NCI-H524 treated with DMSO at 0.1 percent for 48 hours (cell line): Measurements from ENCODE around the gene FXN.
"Not testable (repeated sequence)": the region's sequence is repeated elsewhere in the genome, so short reads cannot be mapped to it uniquely, and the experiment has no call there.

Experiments
- DNase-seq: peaks from one replicate; lab custom pipeline; 2025; lab: John Stamatoyannopoulos, UW

Gene FXN

DNA sequence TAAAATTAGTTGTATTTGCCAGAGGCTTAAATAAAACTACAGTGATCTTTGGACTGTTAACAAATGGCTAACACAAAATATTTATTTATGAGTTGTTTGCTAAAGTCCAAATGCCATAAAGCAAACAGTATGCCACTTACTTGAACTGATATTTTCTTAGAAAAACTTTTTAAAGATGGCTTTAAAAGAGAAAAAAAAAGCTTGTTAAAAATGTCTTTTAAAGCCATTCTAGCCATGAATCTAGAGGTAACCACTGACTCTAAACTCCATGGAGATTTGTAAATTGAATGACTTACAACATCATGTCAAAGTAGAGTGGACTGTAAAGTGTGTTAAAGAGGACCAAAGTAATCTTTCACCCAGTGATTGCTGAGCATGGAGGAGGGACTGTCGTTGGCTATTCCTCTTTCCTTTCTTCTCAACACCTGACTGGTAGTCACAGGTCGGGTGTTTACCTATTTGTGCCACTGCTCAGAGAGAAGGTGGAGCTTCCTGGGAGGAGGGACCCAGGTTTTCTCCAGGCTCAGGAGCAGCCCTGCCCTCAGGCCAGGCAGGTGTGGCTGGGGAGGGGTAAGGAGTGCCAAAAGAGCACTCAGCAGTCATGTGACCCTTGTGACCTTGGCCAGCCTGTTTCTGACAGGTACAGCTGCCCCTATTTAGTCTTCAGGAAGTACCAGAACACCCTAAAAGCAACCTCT lies 69.4 kb downstream of the FXN start:
- no peak for DNase-seq

DNA sequence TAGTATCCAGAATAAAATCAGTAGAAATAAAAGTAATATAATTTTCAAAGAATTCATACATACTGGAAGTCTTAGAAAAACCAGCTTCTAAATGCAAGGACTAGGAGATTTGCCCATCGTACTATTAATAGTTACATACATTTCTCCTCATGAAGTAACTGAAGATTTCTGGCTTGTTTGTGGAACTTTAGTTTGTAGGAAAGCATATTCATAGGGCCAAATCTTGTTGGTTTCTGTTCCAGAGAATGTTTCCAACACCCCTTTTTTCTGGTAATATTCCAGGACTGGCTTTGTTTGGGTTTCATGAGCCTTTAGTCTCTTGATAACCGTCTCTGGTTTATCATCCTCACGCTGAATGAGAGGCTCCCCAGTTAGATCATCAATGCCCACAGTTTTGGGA lies 72.2 kb downstream of the FXN start:
- no peak for DNase-seq

DNA sequence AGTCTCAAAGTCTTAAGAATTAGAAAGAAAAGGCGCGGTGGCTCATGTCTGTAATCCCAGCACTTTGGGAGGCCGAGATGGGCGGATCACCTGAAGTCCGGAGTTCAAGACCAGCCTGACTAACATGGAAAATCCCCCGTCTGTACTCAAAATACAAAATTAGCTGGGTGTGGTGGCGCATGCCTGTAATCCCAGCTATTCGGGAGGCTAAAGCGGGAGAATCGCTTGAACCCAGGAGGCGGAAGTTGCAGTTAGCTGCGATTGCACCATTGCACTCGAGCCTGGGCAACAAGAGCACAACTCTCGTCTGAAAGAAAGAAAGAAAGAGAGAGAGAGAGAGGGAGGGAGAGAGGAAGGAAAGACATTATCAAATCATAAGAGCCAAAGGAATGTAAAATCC lies 73.2 kb downstream of the FXN start:
- DNase-seq: not testable (repeated sequence)

DNA sequence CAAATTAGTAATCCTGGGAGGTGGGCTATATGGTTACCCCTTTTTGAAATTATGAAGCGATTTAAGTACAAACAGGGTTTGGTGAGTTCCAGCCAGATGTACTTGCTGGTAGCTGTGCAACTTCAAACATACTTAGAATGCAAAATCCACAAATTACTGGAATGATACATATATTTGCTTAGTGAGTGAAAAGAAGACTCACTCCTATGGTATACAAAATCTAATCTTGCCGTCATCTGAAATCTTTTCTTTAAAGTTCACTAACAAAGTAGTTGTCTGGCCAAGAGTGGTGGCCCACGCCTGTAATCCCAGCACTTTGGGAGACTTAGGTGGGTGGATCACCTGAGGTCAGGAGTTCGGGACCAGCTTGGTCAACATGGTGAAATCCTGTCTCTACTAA lies 73.6 kb downstream of the FXN start:
- no peak for DNase-seq

DNA sequence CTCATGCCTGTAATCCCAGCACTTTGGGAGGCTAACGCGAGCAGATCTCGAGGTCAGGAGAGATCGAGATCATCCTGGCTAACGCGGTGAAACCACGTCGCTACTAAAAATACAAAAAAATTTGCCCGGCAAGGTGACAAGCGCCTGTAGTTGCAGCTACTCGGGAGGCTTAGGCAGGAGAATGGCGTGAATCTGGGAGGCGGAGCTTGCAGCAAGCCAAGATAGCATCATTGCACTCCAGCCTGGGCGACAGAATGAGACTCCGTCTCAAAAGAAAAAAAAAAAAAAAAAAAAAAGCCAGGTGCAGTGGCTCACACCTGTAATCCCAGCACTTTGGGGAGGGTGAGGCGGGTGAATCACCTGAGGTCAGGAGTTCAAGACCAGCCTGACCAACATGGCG lies 77.1 kb downstream of the FXN start:
- DNase-seq: not testable (repeated sequence)

DNA sequence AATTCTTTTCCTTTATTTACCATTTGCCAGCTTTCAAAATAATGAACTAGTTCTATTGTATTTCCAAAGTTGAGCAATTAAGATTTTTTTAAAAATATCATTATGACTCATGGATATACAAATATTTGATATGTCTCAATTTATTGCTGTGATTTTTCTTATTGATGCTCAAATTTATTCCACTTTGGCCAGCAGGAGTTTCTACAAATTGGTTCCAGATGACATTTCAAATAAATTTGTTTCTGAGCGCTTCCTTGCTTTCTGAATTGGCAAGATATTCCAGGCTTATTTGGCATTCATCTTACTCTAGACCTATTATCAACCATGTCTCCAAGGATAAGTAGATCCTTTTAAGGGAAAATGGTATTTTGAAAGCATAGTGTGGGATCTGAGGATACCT lies 80.1 kb downstream of the FXN start:
- no peak for DNase-seq

DNA sequence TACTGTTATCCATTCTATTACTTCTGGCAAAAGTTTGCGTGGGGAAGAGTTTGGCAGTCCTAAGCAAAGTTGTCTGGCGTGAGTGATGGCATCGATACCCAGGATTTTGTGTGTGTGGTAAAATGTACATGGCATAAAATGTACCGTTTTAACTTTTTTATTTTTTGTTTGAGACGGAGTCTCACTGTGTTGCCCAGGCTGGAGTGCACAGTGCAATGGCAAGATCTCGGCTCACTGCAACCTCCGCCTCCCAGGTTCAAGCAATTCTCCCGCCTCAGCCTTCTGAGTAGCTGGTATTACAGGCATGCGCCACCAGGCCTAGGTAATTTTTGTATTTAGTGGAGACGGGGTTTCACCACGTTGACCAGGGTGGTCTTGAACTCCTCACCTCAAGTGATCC lies 83.1 kb downstream of the FXN start:
- no peak for DNase-seq

DNA sequence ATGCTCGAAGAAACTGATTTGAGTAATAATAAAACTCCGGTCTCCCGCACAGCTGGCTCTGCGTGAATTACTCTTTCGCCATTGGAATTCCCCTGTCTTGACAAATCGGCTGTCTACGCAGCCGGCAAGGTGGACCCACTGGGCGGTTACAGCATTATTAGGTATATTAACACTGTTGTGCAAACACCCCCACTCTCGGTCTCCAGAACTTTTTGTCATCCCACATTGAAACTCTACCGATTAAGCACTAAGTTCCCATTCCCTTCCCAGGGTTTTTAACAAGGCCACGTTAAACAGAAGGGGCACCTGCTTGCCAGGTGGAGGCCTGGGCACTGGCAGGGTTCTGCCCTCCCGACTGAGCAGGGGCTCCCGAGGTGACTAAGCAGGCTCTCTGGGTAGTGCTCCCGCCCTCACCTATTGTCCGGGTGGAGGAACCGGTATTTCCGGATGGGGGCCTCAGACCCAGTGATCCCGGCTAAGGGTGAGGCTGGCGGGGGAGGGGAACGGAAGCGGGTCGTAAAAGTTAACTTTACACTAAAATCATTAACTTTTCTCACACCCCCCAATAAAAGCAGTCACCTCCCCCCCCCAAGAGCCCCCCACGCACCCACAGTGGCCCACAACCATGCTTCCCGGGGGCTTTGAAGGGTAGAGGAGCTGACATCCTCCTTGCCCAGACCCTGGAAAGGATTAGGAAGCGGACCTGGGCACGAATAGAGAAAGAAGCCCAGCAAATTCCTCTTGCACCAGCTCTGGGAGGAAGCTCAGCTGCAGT lies 85.0 kb downstream of the FXN start:
- DNase-seq: no peak

DNA sequence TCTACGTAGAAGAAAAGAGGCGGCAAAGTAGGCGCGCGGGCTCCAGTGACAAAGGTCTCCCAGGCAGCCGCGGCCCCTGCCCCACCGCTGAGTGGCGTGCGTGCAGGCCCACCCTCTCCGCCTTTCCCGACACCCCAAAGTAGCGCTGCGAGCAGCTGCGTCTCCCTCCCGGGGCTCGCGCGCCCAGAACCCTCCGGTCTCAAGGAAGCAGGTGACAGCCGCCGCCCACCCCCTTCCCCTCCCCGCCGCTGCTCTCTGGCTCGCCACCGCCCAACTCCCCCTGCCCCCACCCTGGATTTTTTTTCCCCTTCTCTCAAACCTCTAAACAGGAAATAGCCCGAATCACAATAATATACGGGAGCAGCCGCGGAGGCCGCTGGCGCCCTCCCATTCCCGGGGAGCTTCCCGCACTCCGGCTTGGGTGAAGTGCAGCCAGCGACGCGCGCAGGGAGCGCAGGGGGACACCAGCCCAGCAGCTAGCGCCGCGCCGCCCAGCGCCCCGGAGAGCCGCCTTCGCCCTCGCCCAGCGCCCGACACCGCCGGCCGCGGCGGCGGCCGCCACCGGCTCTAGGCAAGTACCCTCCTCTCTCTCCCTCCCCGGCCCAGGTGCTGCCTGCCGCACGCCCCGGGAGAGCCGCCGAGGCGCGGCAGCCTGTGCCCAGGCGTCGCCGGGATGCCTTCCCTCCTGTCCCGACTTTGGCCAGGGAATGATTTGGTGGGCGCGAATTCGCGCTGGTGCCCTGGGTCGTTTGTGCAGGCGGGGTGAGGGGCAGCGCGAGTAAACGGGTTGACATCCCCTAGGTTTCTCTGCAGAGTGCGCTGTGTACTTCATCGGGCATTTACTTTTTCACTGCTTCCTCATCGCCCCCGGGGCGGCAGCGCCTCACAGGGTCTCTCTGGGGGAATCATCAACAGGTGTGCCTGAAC lies 85.9 kb downstream of the FXN start:
- no peak for DNase-seq

DNA sequence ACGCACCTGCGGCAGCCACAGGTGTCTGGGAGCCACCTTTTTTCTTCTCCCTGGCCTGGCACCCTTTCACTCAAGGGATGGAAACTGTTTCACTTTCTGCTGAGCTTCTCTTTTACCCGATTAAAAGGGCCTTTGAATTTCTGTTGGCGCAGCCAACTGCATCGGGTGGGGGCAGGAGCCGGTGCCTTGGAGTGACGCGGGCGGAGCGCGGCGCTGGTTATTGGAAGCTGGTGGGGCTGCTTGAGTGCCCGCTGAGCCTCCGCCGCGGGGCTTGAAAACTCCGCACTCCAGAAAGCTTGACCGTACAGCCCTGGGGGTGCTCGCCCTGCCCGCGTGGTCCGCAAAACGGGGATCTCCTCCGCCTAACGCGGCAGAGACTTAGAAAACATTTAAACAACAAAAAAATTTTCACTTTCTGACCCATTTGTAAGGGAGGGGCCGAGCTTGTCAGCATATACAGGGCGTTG lies 86.6 kb downstream of the FXN start:
- no peak for DNase-seq

DNA sequence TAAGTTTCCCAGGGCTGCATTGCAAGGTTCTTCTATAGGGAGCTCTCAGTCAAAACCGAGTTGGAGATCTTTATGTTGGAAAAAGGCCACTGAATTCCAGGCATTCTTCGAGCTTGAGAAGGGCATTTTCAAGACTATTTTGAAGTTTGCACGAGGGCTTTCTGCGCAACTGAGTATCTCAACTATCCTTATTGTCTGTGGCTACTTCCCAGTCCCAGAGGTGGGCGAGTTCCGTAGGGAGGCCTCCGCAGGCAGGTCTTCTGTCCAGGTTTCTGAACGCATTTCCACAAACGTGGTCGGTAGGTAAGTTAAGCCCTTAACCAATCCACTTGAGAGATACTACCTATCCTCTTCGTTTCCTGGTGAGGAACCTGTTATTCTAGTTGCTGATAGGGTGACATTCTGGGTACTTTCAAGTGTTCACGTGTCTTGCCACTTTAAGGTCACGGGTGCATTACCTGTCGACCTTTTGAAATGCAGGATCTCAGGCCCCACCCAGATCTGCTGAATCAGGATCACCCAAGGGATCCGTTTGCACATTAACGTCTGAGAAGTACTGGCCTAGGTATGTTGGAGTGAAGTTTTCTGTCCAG lies 87.1 kb downstream of the FXN start:
- no peak for DNase-seq

DNA sequence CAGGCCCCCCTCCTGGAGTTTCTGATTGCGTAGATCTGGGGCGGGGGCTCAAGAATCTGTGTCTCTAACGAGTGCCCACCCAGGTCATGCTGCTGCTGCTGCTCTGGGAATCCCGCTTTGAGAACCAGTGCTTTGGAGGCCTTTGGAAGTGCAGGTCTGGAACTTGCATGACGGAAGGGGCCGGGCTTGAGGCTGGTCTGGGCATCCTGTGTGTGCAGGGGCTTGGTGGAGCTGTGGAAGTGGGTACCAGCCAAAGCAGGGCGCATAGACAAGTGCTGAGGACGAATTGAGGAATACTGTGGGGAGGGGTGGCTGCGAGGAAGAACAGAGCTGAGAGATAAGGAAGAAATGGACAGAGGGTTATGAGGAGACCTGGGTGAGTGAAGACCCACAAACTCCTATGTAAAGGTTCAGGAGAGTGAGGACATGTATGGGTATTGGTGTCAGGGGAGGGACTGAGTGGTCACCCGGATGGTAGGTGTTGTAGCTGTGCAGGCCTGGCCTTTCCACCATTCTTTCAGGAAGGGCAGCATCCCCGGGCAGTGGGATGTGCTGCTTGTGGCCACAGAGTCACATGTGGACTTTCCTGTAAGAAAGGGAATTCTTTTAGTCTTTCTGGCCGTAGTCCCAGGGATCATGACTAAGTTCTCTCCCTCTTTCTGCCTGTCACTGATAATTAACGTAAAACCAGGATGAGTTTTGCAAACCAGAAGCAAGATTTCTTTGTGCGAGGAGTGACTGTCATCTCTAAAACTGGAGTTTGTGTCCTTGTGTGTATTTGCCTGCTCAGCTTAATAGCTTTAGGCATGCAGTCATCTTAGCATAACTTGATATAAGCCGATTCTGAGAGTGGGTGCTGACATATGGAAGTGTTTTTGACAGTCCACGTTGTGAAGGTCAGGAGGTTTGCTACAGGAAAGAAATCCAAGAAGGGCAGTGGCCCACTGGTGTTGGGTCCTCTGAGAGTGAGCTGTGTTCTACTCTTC lies 95.2 kb downstream of the FXN start:
- DNase-seq: no peak

DNA sequence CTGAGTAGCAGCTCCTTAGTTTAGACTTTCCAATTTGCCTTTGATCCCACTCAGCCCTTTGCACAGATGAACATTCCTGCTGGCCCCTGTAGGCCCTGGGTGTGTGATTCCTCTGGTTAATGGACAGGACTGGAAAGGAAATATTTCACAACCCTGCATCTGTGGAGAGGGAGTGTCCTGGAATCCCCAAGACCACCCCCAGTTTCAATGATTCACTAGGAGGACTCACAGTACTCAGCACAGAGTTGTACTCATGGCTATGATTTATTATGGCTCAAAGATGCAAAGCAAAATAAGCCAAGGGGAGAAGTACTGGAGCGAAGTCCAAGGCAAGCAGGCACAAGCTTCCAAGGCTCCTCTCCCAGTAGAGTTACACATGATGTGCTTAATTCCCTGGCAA lies 96.1 kb downstream of the FXN start:
- DNase-seq: no peak

DNA sequence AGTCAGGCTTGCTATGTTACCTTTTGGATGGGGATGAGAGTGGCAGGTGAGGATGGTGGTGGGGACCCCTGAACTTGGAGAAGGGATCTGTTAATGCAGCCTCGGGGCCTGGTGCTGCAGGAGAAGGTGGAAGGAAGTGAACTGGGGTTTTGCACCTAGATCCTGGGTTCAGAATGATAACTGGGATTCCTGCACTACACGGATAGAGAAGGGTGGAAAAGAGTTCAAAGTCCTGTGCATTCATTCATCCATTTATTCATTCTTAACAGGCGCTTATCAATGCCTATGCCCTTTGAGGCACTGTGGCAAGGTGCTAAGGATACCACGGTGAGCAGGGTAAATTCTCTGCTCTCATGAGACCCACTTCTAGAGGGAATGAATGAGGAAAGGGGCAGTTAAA lies 96.8 kb downstream of the FXN start:
- DNase-seq: no peak

DNA sequence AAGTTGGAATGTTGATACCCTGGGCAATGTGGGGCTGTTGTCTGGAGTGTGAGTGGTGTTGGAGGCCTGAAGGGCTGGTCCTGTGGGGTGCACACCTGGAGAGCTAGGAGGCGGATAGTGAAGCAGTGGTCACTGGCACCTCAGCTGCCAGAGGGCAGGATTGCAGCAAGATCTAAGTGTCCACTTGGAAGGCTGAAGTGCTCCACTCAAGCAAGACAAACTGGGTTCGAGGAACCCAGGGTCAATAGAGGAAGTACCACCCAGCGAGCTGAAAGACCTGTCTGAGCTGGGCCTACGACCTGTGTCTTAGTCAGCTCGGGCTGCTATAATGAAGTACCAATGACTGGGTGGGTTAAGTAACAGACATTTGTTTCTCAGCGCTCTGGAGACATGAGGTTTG lies 98.9 kb downstream of the FXN start:
- no peak for DNase-seq

DNA sequence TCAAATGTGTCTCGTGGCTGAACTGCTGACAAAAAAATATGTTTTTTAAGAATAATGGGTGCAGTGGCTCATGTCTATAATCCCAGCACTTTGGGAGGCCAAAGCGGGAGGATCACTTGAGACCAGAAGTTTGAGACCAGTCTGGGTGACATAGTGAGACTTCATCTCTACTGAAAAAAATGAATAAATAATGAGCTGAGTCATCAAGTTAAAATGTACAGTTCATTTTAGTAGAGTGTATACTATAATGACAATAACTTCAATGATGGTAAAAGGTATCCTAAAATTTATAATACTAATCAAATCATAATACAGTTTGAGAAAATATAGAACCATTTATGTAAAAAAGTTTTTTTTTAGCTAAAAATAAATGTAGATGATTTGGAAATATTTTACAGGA lies 100.6 kb downstream of the FXN start:
- no peak for DNase-seq

DNA sequence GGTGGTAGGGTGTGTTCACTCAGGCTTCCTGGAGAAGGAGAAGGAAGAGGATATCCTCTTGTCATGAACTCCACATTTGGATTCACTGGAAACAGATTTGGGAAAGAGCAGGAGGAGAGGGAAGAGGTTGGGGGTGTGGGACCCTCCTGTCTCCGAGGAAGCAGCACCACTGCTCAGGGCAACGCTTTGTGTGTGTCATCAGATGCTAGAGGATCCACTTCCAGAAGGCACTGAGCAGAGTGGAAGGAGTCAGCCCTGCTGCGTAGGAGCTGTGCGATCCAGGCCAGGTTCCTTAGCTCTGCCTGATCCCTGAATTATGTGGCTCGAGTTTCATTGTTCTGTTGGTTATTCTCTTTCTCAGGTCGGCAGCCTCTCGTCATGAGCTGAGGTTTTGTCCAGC lies 101.2 kb downstream of the FXN start:
- DNase-seq: no peak

DNA sequence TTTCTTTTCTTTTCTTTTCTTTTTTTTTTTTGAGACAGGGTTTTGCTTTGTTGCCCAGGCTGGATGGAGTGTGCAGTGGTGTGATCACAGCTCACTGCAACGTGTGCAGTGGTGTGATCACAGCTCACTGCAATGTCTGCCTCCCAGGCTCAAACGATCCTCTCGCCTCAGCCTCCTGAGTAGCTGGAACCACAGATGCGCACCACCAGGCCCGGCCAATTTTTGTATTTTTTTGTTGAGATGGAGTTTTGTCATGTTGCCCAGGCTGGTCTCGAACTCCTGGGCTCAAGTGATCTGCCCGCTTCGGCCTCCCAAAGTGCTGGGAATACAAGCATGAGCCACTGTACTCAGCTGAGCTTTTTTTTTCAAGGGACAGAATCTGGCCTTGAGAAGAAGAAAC lies 101.8 kb downstream of the FXN start:
- no peak for DNase-seq

DNA sequence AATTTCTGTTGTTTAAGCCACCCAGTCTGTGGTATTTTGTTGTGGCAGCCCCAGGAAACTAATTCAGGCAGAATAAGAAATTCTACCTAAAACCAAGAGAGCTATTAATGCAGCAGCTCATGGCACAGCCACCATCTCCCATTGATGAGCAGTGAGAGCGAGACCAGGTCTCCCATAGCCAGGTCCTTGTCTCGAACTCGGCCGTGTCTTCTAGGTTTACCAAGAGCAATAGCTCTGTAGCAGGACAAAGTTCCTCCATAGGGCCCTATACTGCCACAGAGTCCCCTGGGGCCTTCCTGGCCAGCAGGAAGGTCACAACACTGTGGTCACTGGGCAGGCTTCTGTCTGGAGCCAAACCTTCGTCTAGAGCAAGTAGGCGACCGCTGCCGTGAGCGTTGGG lies 104.0 kb downstream of the FXN start:
- no peak for DNase-seq

DNA sequence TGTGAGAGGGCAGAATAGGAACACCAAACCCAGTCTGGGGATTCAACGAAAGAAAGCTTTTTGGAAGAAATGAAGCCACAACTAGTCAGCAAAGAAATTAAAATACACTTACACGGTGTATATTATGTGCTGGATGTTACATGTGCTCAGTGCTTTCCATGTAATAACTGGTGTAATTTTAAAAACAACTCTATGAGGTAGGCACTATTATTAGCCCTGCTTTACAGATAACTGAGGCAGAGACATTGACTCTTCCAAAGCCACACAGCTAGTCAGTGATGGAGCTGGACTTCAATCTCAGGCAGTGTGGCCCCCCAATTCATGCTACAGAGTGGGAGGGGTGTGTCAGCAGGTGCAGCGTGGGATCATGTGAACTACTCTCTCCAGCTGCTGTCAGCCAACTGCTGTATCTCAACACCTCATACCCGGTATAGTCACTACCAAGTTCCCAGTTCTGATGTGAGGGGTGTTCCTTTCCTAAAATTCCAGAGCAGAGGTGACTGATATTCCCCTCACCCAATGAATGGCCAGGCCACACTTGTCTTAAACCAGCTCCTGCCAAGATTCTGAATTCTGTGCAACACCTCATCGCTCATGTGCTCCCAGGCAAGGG lies 104.7 kb downstream of the FXN start:
- DNase-seq: no peak

DNA sequence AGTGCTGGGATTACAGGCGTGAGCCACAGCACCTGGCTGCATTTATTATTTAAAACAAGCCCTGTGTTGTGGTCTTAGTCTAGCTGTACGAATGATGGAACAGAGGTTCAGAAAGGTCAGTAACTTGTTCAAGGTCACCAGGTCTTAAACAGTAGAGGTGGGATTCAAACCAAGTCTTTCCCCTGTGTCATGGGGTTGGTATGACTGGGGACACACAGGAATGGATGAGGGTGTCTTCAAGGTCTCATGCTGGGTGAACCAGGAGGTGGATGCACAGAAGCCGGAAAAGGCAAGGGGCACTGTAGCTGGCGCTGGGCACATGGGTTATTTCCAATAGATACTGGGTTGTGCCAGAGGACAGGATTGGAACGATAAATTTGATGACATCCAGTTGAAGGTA lies 106.3 kb downstream of the FXN start:
- DNase-seq: no peak
